GM21528 (cell line): ENCODE measurements around the gene CRHR2.

Source experiments
- ATAC-seq: cut with Tn5 transposase; IDR thresholded peaks from one replicate; pipeline ENCODE4 v1.9.1; 2021; ENCODE audit warnings: mild to moderate bottlenecking, moderate library complexity; ENCODE audit not compliant: unreplicated experiment, low FRiP score

The CRHR2 gene

DNA sequence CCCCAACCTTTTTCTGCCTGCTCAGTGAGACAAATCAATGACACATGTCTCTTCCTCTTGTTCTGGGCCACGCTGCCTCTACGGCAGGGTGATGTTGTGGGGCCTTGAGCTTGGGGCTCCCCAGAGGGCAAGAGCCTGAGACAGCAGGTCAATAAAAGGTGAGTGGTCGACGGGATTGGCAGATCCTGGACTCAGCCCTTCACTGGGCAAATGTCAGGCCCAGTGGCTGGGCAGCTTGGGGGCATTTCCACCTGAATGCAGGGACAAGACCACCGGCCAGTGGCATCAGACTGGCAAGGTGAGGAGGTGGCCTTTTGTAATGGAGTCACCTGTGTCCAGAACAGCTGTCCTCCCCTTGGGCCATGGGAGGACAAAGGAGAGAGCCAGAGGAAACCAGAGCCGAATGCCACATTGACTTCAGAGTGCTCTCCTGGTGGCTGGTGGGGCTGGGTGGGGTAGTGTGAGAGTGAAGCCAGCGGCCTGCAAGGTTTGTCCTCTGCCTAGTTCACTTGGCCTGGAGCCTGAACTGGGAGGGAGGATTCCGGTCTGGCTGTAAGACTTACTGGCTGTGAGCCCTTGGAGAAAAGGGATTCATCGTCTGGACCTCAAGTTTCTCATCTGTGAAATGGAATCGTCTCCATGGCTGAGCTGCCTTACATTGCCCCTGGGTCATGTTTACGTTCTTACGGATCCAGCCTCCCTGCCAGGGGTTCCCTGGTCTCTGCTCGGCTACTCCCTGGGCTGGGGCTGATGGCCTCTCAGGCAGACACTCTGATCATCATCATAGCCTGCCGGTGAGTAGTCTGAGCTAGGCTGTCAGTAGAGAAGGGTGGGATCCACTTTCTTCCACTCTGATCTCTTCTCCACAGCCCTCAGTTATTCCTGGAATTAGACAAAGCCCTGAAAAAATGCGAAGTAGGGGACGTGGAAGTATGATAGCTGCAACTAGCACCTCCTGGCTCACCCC is 25.4 kb upstream of the CRHR2 start:
- ATAC-seq: no peak

DNA sequence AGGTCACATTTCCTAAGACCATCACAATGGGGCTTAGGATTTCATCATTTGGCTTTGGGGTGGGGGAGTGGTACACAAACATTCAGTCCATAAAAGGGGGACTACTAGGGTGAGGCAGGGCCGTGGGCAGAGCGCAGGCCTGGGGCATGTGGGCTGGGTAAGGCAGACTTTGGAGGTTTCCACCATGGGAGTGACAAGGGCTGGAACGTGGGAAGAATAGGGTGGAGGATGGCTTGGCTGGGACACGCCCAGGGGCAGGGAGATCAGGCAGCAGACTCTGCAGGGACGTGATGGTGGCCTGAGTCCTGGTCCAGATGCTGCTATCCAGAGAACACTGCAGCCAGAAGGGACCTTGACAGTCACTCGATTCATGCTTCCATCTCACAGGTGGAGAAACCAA is 24.7 kb upstream of the CRHR2 start:
- no peak for ATAC-seq

DNA sequence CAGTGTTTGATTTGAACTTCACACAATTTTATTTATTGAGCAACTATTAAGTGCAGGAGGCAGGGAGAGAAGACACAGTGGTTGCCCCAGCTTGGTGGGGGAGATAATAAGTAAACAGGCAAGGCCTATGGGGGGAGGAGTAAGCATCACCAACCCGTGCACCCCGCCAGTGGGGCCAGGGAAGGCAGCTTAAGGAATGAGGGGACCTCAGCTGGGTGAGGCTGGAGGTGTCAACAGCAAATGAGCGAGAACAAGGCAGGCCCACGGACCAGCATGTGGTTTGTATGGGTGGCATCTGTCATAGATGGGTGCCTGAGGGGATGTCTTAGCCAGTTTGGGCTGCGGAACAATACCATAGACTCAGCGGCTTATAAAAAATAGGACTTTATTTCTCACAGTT is 24.1 kb upstream of the CRHR2 start:
- ATAC-seq: no peak

DNA sequence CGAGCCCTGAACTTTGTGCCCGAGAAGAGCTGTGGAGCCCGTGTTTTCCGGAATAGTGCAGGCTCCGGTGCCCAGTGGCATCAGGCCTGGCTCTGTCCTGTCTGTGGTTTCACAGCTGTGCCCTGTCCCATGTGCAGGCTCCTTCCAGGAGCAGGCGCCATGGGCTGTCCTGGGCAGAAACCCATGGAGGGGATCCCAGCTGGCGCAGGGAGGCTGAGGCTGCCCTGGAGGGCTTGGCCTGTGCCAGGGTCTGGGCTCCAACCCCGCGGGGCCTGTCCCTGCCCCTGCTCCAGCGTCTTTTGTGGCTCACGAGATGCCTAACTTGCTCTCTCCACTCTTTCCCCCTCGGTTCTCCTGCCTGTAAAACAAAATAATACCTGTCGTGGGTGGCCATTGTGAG is 23.3 kb upstream of the CRHR2 start:
- ATAC-seq: no peak

DNA sequence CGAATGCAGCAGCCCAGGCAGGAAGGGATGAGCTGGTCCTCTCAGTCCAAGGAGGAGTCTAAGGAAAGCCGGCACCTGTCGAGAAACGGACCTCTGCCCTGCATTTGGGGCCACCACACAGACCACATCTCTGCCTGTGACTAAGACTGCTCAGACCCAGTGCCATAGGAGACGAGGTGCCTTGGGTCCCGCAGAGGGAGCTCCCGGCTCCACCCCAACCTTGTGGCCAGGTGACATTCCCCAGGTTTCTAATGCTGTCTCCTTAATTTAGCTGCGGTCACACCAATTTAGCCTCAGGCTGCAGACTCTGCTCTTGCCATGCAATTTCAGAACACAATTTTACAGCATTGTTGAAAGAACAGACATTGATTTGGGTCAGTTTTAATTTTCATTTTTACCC is 22.8 kb upstream of the CRHR2 start:
- no peak for ATAC-seq

DNA sequence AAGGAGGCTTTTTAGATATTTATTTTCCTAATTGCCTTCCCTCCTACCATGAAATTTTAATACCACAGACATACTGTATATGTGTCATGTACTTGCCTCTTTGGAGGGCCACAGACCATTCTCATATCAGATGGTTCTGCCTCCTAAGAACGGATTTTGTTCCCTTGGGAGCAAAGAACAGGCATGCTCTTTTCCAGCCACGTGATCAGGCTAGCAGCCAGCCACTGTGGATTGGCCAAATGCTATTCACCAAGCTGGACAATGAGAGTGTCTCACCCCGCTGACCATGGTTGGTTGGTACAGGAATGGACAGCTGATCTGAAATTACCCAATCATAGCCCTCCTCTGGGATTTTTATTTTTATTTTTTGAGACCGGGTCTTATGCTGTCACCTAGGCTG is 21.5 kb upstream of the CRHR2 start:
- ATAC-seq: no peak

DNA sequence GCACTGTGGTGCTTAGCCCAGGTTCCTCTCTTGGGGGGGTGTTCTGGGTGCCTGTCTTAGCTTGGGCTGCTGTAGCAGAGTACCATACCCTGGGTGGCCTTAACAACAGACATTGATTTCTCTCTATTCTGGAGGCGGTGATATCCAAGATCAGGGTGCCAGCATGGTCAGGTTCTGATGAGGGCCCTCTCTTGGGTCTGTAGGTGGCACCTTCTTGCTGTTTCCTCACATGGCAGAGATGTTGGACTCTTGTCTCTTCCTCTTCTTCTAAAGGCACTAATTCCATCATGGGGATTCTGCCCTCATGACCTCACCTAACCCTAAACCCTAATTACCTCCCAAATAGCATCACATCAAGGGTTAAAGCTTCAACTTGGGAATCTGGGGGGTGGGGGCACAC is 19.9 kb upstream of the CRHR2 start:
- no peak for ATAC-seq

DNA sequence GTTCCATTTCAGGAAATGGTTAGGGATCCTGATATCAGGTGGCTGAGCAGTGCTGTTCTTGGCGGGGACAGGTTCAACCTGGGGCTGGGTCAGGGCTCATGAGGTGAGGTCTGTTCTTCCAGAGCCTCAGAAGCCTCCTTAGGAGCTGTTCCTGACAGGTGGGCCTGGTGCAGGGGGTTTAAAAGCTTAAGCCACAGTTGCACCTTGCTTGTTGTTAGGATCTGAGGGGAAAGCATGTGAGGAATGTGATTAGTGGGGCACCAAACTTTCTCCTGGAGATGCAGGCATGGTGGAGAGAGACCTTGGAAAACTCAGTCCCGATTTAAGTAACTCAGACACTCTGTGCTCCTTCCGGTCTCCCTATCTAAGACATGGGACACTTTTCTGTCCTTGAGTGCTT is 18.7 kb upstream of the CRHR2 start:
- no peak for ATAC-seq

DNA sequence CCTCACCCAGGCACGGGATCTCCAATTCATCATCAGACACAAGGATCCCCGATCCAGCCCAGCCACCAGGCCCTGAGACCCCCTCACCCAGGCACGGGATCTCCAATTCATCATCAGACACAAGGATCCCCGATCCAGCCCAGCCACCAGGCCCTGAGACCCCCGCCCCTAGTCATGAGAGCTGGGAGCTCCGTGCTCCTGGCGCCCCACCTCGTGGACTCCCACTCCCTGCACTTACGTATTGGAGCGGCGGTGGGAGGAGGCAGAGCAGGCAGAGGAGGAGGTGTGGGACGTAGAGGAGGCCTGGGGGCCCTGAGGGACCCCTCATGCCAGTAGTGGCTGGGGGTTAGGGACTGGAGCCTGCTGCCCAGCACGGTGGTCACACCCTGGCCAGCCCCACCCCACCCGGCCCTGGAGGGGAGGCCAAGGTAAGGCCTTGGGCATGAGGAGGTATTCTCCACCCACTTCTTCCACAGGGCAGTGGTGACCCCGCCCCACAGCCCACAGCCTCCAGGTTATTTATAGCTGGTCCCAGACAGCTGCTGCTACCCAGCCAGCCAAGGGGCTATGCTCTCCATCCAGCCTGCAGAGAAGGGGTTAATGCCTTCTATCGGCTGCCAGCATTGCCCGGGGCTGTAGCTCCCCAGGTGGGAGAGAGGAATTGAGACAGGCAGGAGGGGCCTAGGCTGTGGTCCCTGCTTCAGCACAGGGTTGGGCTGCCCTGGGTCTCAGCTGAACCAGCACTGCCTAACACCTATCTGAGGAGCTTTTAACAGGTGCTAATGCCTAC is 17.6 kb upstream of the CRHR2 start:
- no peak for ATAC-seq

DNA sequence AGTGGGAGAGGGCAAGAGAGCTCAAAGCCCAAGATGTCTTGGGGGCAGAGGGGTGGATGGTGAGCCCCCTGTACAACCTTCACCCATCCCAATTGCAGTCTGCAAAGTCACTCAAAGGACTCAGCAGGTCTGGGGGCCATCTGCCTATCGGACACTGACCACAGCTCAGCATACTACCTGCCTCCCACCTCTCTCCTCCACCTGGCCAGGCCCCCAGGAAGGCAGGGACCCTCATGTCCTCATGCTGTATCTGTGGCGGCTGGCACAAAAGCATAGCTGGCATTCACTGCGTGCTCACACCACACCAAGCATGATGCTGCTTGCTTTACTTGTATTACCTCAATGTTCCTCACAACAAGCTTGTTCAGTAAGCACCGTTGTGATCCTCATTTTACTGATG is 16.2 kb upstream of the CRHR2 start:
- no peak for ATAC-seq

DNA sequence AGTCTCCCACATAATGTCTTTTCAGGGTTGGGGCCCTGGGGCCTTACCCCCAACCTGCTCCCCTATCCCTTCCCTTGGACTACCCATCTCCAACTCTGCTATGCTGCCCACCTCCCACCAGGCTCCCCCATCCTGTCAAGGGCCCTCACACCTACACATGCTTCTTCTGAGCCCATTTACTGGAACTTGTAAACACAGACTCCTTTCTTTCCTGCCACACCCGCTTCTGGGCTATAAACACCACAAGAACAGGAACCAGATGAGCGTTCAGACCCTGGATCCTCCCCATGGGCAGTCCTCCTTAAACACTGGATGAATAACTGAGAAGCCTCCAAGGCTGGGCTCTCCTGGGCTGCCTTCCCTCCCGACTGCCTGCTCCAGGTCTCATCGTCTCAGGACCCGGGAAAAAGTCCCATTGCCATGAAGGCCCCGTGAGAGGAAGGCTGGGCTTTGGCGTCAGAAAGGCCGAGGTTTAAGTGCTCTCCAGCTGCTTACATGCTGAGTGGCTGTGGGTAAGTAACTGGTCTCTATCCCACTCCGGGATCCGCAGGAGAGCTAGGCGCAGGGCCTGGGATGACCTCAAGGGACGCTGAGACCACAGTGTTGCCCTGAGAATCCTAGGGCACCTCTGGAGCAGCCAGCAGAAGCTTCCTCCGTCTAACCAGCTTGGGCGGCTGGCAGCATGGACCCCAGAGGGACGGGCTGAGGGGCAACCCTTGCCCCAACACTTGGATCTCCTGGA is 15.6 kb upstream of the CRHR2 start:
- no peak for ATAC-seq

DNA sequence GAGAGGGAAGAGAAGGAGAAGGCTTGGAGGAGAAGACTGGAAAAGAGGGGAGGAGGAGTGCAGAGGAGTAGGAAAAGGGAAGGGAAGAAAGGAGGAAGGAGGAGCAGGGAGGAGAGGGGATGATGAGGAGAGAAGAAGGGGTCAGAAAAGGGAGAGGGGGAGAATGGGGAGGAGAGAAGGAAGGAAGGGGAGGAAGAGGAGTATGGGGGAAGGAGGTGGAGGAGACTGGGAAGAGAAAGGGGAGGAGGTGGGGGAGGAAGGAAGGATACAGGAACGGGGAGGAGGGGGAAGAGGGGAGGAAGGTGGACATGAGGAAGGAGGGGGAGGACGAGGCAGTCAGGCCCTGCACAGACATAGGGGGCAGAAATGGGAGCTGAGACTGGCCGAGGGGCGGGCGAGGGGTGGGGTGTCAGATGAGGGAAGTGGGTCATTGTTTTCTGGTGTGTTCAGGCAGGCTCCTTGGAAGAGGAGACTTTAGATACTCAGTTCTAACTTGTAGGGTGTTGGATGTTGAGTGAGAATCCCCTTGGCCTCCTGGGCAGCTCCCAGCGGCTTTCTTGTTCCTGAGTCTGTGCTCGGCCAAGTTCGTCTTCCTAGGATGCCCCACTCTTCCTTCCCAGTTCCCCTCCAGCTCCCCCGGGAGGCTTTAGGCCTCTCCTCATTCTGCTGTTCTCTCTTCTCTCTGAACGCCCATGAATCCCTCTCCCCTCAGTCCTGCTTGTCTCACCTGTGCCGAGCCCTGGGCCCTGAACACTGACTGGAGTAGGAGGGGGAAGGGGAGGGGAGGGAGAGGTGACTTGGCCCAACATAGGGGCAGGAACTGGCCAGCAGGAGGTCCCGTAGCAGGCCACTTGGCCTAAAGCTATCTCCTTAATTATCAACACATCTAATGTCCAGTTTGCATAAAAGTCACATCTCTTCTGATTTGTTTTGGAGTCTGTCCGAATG is 12.8 kb upstream of the CRHR2 start:
- ATAC-seq: no peak

DNA sequence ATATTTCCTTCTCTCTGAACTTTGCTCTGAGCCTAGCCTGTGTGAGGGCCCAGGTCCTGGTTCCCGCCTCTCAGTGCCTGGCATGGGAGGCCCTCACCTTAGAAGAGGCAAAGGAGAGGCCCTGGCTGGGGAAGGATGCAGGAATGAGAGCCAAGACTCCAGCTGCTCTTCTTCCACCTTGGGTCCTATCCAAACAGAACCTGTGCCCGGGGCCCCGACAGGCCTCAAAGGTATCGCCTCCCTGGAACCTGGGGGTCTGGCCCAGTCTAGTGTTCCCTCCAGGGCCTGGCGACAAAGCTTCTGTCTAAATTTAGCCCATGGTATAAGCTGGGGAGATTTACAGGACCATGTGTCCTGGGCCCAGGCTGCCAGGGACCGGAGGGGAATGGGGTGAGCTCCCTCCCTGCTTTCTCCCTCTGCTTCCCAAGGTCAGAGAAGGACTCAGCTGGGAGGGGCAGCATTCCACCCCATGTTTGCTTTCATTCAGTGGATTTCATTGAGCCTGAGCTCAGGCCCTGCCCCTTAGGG is 12.0 kb upstream of the CRHR2 start:
- ATAC-seq: no peak

DNA sequence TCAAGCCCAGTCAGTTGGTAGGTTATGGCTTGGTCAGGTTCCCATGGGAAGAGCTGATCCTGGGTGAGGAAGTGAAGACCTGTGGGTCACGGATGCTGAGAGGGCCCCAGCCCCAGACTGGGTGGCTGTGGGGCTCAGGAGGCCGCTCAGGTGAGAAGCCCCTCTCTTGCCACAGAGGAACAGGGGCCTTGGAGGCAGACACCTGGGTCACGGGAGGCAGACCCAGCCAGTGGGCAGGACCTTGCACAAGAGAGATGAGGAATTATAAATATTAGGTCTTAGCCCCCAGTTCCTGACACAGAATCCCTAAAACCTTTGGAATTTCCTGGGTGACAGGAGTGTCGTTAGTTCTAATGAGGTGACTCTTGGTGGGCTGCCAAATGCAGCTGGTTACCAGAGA is 10.6 kb upstream of the CRHR2 start:
- ATAC-seq: no peak

DNA sequence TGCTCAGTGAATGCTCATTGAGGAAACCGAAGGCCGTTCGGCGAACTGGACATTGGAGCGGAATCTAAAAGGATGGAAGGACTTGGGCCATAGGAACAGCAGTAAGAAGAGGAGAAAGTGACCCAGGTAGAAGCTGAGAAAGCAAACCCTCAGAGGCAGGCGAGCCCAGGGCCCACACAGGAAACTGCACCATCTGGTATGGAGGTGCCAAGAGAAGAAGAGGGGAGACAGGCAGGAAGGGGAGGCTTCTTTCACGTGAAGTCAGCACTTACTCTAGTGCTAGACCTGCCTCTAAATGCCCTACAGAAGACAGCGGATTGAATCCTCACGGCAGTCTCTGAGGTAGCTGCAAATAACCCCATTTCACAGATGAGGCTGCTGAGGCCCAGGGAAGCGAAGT is 10.2 kb upstream of the CRHR2 start:
- no peak for ATAC-seq

DNA sequence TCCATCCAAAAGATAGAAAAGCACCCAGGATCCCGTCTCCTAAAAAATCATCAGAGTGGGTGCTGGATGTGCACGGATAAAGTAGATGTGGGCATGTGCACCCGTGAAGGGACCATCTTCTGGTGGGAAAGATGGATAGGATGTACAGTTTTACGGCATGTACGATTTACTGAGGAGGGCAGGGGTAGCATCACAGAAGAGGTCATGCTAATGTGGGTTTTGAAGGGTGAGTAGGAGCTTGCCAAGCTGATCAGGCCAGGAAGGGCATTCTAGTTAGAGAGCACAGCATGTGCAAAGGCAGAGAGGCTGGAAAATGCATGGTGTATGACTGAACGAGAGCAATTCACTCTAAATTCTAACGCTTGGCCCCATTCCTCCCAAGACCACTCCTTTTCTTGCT is 7.8 kb upstream of the CRHR2 start:
- no peak for ATAC-seq

DNA sequence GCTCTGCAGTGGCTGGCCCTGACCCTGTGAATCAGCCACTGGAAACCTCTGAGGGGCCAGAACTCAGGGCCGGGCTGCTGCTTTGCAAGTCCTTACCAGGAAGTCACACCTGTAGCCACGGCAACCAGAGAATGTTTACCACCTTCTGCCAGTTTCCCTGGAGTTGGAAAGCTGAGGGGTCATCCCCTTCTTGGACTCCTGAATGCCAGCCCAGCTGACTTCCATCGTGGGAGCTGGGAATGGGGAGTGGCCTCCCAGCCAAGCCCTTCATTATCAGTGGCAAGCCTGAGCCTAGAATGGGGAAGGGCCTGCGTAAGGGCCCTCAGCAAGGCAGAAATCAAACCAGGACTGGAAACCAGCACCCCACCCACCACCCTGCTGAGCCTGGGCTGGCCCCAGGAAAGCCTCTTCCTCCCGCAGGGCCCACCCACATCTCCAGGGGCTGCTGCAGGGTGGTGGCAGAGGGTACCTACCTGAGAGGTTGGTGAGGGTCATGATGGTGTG is 6.5 kb upstream of the CRHR2 start:
- no peak for ATAC-seq

DNA sequence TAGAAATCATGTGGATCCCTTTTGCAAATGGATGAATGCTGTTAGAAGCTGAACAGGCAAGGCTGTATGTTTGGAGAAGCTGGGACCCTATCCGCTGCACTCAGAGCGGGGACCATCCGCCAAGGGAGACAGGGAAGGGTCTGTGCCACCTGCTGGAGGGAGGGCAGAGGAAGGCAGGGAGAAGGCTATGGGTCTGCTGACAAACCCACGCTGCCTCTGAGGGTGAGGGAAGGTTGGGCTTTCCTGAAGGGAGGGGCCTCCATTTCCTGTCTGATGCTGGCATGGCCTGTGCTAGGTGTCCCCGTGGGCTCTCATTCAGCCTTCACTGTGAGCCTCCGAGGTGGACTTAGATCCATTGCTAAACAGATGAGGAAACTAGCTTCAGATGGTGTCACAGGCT is 5.3 kb upstream of the CRHR2 start:
- ATAC-seq: no peak

DNA sequence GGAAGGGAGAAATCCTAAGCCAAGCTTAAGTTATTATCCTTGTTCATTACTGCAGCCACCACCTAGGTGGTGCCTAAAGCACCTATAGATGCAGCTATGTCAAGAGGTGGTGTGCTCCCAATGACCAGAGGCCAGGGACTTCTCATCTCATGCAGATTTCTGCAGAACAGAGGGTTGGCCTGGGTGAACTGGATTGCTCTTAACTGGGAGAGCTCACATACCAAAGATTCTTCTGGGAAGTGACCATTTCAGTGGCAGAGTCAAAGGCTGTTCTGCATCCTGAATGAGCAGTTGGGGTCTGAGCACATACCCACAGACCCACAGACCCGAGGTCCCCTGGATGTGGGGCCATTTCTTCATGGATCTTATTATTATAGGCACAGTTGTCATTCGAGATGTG is 2.1 kb upstream of the CRHR2 start:
- ATAC-seq: no peak

DNA sequence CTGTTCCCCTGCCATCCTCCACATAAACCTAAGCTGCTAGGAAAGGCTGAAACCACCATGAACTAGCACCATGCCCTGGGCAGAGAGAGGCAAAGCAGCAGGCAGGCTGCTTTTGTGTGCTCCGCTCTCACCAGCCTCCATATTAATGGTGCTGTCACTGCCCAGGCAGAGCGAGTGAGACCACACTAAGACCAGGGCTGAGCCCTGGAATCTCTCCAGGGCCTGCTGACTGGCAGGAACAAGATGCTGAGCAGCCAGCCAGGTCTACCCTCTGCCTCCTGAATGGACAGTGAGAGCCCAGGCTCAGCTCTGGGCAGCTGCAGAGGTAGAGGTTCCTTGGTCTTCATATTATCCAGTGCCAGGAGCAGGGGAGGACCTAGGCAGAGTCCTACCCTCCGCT is 1.6 kb upstream of the CRHR2 start:
- ATAC-seq: no peak
